ENCODE measurements around the gene BTAF1.

- TF ChIP-seq CTCF (IDR thresholded peaks at IDR 0.05; ENCODE audit: poor library complexity) (no peak), EZH2 (IDR thresholded peaks at IDR 0.05; ENCODE audit: borderline replicate concordance) (no peak), EZH2phosphoT487 (IDR thresholded peaks at IDR 0.05; ENCODE audit: low read depth, severe bottlenecking, unreplicated experiment) (no peak)
Observed at GRCh38 chr10:91935886-91936285, 12.3 kb downstream of the BTAF1 start.

Measured in hepatocyte (in vitro differentiated cells).